Vagina (tissue), 2 donors: Measurements from ENCODE around the gene ELF1. TPM values are rescaled to one million over a fixed set of nuclear protein-coding genes. Genes with fewer than 3 reads are reported as not detected.

Experiments
- DNase-seq, 2 donors: peaks; one replicate each; pipeline ENCODE4 v3.0.0-alpha.2; 2017; ENCODE audit errors: extremely low spot score in 2 of 2
- H3K27ac ChIP-seq: fragments of 200-600 bp; sonication (generic); one replicate; pipeline ENCODE4 v1.5.1; 2019
- H3K27me3 ChIP-seq: fragments of 200-600 bp; sonication (generic); one replicate; pipeline ENCODE4 v1.5.1; 2019
- H3K36me3 ChIP-seq, 2 donors: fragments of 200-600 bp; sonication (generic); one replicate each; pipeline ENCODE4 v1.5.1; 2017 to 2019
- H3K4me1 ChIP-seq: fragments of 200-600 bp; sonication (generic); one replicate; pipeline ENCODE4 v1.5.1; 2019
- H3K4me3 ChIP-seq, 2 donors: fragments of 200-600 bp; sonication (generic); 1 replicate in 1 of 2; 2 replicates in 1 of 2; pipeline ENCODE4 v1.5.1; 2016 to 2019
- H3K9me3 ChIP-seq: fragments of 200-600 bp; sonication (generic); one replicate; pipeline ENCODE4 v1.5.1; 2019
- CTCF ChIP-seq, 3 experiments: fragments of 450-650 bp in 2 of 3; fragments of 200-600 bp in 1 of 3; sonication (generic) in 1 of 3; IDR thresholded peaks; one replicate each; pipeline ENCODE4 v1.5.1; 2017 to 2019; ENCODE audit warnings: antibody characterized with exemption in 3 of 3, mild to moderate bottlenecking in 2 of 3, moderate library complexity in 2 of 3
- POLR2A ChIP-seq, 2 donors: fragments of 450-650 bp; IDR thresholded peaks; one replicate each; pipeline ENCODE4 v1.6.1; 2017; ENCODE audit warnings: antibody characterized with exemption in 2 of 2, mild to moderate bottlenecking in 2 of 2, moderate library complexity in 2 of 2
- POLR2AphosphoS5 ChIP-seq, 2 donors: sonication (generic); formaldehyde crosslinking; IDR thresholded peaks; one replicate each; pipeline ENCODE4 v1.9.0; 2017; ENCODE audit warnings: antibody characterized with exemption in 2 of 2, mild to moderate bottlenecking in 2 of 2, low read depth in 1 of 2; ENCODE audit not compliant: insufficient read depth in 1 of 2
- intact Hi-C: fragments of 100-400 bp; cut with DNase I; formaldehyde crosslinking; loops from one replicate; pipeline ENCODE4 v1.15.1; 2023
- total RNA-seq: library from RNA; depleted of rRNA; stranded (reverse); fragments of >200 nt; gene quantifications from one replicate; pipeline ENCODE4 v1.2.3, GENCODE V29; 2016

Gene ELF1
- total RNA-seq, 1 donor from 2014 or later: 101 TPM

GRCh38 chr13:40943073-40943472 lies 76.0 kb downstream of the ELF1 start:
- H3K9me3 ChIP-seq: no peaks in the 10 kb centered on the region
- TF ChIP-seq POLR2AphosphoS5 (IDR thresholded peaks at IDR 0.05; ENCODE audit: insufficient read depth in 1 of 2, low read depth in 1 of 2): no peak
- TF ChIP-seq POLR2A (IDR thresholded peaks at IDR 0.05): no peak
- TF ChIP-seq CTCF (IDR thresholded peaks at IDR 0.05): no peak
- no peak overlapping the region for H3K4me3 ChIP-seq
- no peaks in the 10 kb centered on the region for H3K27me3 ChIP-seq
- H3K27ac ChIP-seq: no peak overlapping the region
- no peaks in the 10 kb centered on the region for H3K4me1 ChIP-seq
- H3K36me3 ChIP-seq: peaks cover 0 to 26% of the 10 kb centered on the region in 2 donors
- DNase-seq: no peak
- intact Hi-C loops: no loop called here

GRCh38 chr13:40941581-40941980 lies 77.5 kb downstream of the ELF1 start:
- no peak overlapping the region for H3K27ac ChIP-seq
- DNase-seq: no peak
- H3K4me3 ChIP-seq: no peak overlapping the region
- no peaks in the 10 kb centered on the region for H3K9me3 ChIP-seq
- TF ChIP-seq POLR2AphosphoS5 (IDR thresholded peaks at IDR 0.05; ENCODE audit: insufficient read depth in 1 of 2, low read depth in 1 of 2): no peak
- TF ChIP-seq CTCF (IDR thresholded peaks at IDR 0.05): no peak
- TF ChIP-seq POLR2A (IDR thresholded peaks at IDR 0.05): no peak
- H3K36me3 ChIP-seq: peaks cover 0 to 31% of the 10 kb centered on the region in 2 donors
- H3K27me3 ChIP-seq: no peaks in the 10 kb centered on the region
- no peaks in the 10 kb centered on the region for H3K4me1 ChIP-seq
- intact Hi-C loops: no loop called here

- Histone ChIP-seq H3K4me1 (no peaks in the 10 kb centered on the region), H3K27ac (no peak overlapping the region), H3K36me3 (peaks cover 0 to 31% of the 10 kb centered on the region in 2 donors), H3K4me3 (no peak overlapping the region), H3K27me3 (no peaks in the 10 kb centered on the region), H3K9me3 (no peaks in the 10 kb centered on the region)
- no peak for DNase-seq
- no peak for TF ChIP-seq POLR2AphosphoS5 (IDR thresholded peaks at IDR 0.05; ENCODE audit: insufficient read depth in 1 of 2, low read depth in 1 of 2)
- intact Hi-C loops: no loop called here
These were observed 78.3 kb downstream of the ELF1 start for GRCh38 chr13:40940841-40941240.

- Histone ChIP-seq H3K9me3 (no peaks in the 10 kb centered on the region), H3K27ac (no peak overlapping the region), H3K36me3 (peaks cover 0 to 58% of the 10 kb centered on the region in 2 donors), H3K4me1 (no peaks in the 10 kb centered on the region), H3K4me3 (no peak overlapping the region), H3K27me3 (no peaks in the 10 kb centered on the region)
- TF ChIP-seq CTCF (IDR thresholded peaks at IDR 0.05) (no peak), POLR2A (IDR thresholded peaks at IDR 0.05) (no peak), POLR2AphosphoS5 (IDR thresholded peaks at IDR 0.05; ENCODE audit: insufficient read depth in 1 of 2, low read depth in 1 of 2) (no peak)
- intact Hi-C loops: no loop called here
- no peak for DNase-seq
These were observed 85.5 kb downstream of the ELF1 start for GRCh38 chr13:40933508-40934204.

- intact Hi-C loops: no loop called here
- Histone ChIP-seq H3K9me3 (no peaks in the 10 kb centered on the region), H3K27me3 (no peaks in the 10 kb centered on the region), H3K4me1 (no peaks in the 10 kb centered on the region), H3K36me3 (peaks cover 0 to 50% of the 10 kb centered on the region in 2 donors), H3K27ac (no peak overlapping the region), H3K4me3 (no peak overlapping the region)
- DNase-seq: no peak
- TF ChIP-seq POLR2A (IDR thresholded peaks at IDR 0.05) (no peak), POLR2AphosphoS5 (IDR thresholded peaks at IDR 0.05; ENCODE audit: insufficient read depth in 1 of 2, low read depth in 1 of 2) (no peak), CTCF (IDR thresholded peaks at IDR 0.05) (no peak)
These were observed 86.9 kb downstream of the ELF1 start for GRCh38 chr13:40932252-40932651.
